Left ventricle myocardium inferior (tissue), 1 donor: ENCODE measurements around the gene DCLK1. TPM values are rescaled to one million over a fixed set of nuclear protein-coding genes. Genes with fewer than 3 reads are reported as not detected.
A peak's percentile ranks its signal among the peaks of the same experiment; 100 is the strongest.

ENCODE experiments used
- DNase-seq: peaks from one replicate; pipeline ENCODE4 v3.0.0-alpha.2; 2020
- H3K27ac ChIP-seq: fragments of 200-600 bp; replicated peaks from 2 replicates; pipeline ENCODE4 v1.8.0; 2021
- H3K27me3 ChIP-seq: fragments of 200-600 bp; 2 replicates; pipeline ENCODE4 v1.8.0; 2021; ENCODE audit warnings: low read depth
- H3K36me3 ChIP-seq: fragments of 200-600 bp; 2 replicates; pipeline ENCODE4 v1.8.0; 2021
- H3K4me1 ChIP-seq: fragments of 200-600 bp; 2 replicates; pipeline ENCODE4 v1.8.0; 2021
- H3K4me3 ChIP-seq: fragments of 200-600 bp; 2 replicates; pipeline ENCODE4 v1.8.0; 2021; ENCODE audit warnings: mild to moderate bottlenecking, moderate library complexity
- H3K9me3 ChIP-seq: fragments of 200-600 bp; replicated peaks from 2 replicates; pipeline ENCODE4 v1.8.0; 2021
- CTCF ChIP-seq: fragments of 200-600 bp; IDR thresholded peaks from 2 replicates; pipeline ENCODE4 v1.8.0; 2021; ENCODE audit warnings: antibody characterized with exemption, mild to moderate bottlenecking, borderline replicate concordance
- intact Hi-C: fragments of 100-400 bp; cut with micrococcal nuclease; formaldehyde crosslinking; loops from one replicate; pipeline ENCODE4 v1.11.0; 2022
- total RNA-seq: library from RNA; stranded (reverse); fragmentation: NEBNext Ultra II Directional; extraction: Animal tissue kit (Norgen Biotek cat#: 25700); gene quantifications from one replicate; pipeline ENCODE4 v1.2.1, GENCODE V29; 2021
- donor health status: DM: no; HTN: yes; CAD: no; lungs with severe emphysema.

Gene DCLK1
- total RNA-seq, 1 donor from 2014 or later: 8.4 TPM

GRCh38 chr13:36143738-36144137, 12.6 kb upstream of the DCLK1 start:
- Histone ChIP-seq H3K27me3 (no peaks in the 10 kb centered on the region), H3K9me3 (peaks cover 39% of the 10 kb centered on the region), H3K36me3 (no peaks in the 10 kb centered on the region), H3K27ac (no peak overlapping the region), H3K4me1 (no peaks in the 10 kb centered on the region), H3K4me3 (no peak overlapping the region)
- no peak for TF ChIP-seq CTCF
- no peak for DNase-seq
- intact Hi-C loops: no loop called here

GRCh38 chr13:36142735-36143134, 11.6 kb upstream of the DCLK1 start:
- TF ChIP-seq CTCF: no peak
- Histone ChIP-seq H3K27me3 (no peaks in the 10 kb centered on the region), H3K27ac (no peak overlapping the region), H3K36me3 (no peaks in the 10 kb centered on the region), H3K4me1 (no peaks in the 10 kb centered on the region), H3K4me3 (no peak overlapping the region), H3K9me3 (peaks cover 39% of the 10 kb centered on the region)
- DNase-seq: no peak
- intact Hi-C loops: no loop called here

- intact Hi-C loops: no loop called here
- H3K27ac ChIP-seq: no peak overlapping the region
- peaks cover 11% of the 10 kb centered on the region for H3K9me3 ChIP-seq
- H3K4me3 ChIP-seq: no peak overlapping the region
- H3K4me1 ChIP-seq: peaks cover 16% of the 10 kb centered on the region
- H3K36me3 ChIP-seq: no peaks in the 10 kb centered on the region
- DNase-seq: no peak
- no peak for TF ChIP-seq CTCF
- peaks cover 11% of the 10 kb centered on the region for H3K27me3 ChIP-seq
These were observed 4.7 kb upstream of the DCLK1 start for GRCh38 chr13:36135876-36136275.

- no peak for TF ChIP-seq CTCF
- Histone ChIP-seq H3K36me3 (no peaks in the 10 kb centered on the region), H3K27ac (peak overlapping the region; percentile 42), H3K9me3 (no peaks in the 10 kb centered on the region), H3K4me3 (no peak overlapping the region), H3K4me1 (peaks cover 28% of the 10 kb centered on the region), H3K27me3 (peaks cover 22% of the 10 kb centered on the region)
- no peak for DNase-seq
- intact Hi-C loops: no loop called here
These were observed 3.5 kb upstream of the DCLK1 start for GRCh38 chr13:36134632-36135031.

GRCh38 chr13:36133950-36134626, 2.9 kb upstream of the DCLK1 start:
- intact Hi-C loops: no loop called here
- no peak for DNase-seq
- Histone ChIP-seq H3K4me1 (peaks cover 29% of the 10 kb centered on the region), H3K4me3 (no peak overlapping the region), H3K27ac (peak overlapping the region; percentile 42), H3K27me3 (peaks cover 27% of the 10 kb centered on the region), H3K36me3 (no peaks in the 10 kb centered on the region), H3K9me3 (no peaks in the 10 kb centered on the region)
- no peak for TF ChIP-seq CTCF
